ENCODE measurements around the gene TMEM45A.

TMEM45A gene

GRCh38 chr3:100525753-100526612 is 33.6 kb downstream of the TMEM45A start:
- DNase-seq (ENCODE audit: extremely low spot score): peak; percentile 30
- POLR2A ChIA-PET: no interaction called here
- CTCF ChIA-PET: interaction anchor here (0.5 kb wide), 1 partner anchor 66 kb away, joined by 4 read pairs; no protein-coding TSS in a partner anchor
- TF ChIP-seq ELF4 (IDR thresholded peaks at IDR 0.05): no peak
- TF ChIP-seq PKNOX1 (IDR thresholded peaks at IDR 0.05): peak; percentile 43; the same call in 1 of the 2 replicates

GRCh38 chr3:100526613-100527346 is 34.4 kb downstream of the TMEM45A start:
- POLR2A ChIA-PET: no interaction called here

GRCh38 chr3:100527347-100527735 is 34.9 kb downstream of the TMEM45A start:
- ChIA-PET POLR2A (no interaction called here), CTCF (no interaction called here)
- no peak for TF ChIP-seq BHLHE40 (IDR thresholded peaks at IDR 0.05; ENCODE audit: borderline replicate concordance)
- TF ChIP-seq ZNF384 (IDR thresholded peaks at IDR 0.05): no peak
- no peak for TF ChIP-seq SUZ12 (IDR thresholded peaks at IDR 0.05)
- TF ChIP-seq L3MBTL2 (conservative IDR thresholded peaks at IDR 0.05): no peak
- no peak for TF ChIP-seq NFRKB (IDR thresholded peaks at IDR 0.05)
- no peak for TF ChIP-seq SP1 (IDR thresholded peaks at IDR 0.05)
- no peak for TF ChIP-seq FOXK2 (IDR thresholded peaks at IDR 0.05)
- no peak for DNase-seq (ENCODE audit: extremely low spot score)

More at GRCh38 chr3:100526613-100527346, 34.4 kb downstream of the TMEM45A start:
- CTCF ChIA-PET: interaction anchor here (0.5 kb wide), 1 partner anchor 67 kb away, joined by 4 read pairs; no protein-coding TSS in a partner anchor
- TF ChIP-seq ELF4 (IDR thresholded peaks at IDR 0.05) (no peak), FOXA1 (IDR thresholded peaks at IDR 0.05) (no peak), FOXM1 (IDR thresholded peaks at IDR 0.05; ENCODE audit: borderline replicate concordance) (no peak), BHLHE40 (IDR thresholded peaks at IDR 0.05; ENCODE audit: borderline replicate concordance) (no peak), PKNOX1 (IDR thresholded peaks at IDR 0.05) (no peak), SP1 (IDR thresholded peaks at IDR 0.05) (no peak), SUZ12 (IDR thresholded peaks at IDR 0.05) (no peak), TARDBP (IDR thresholded peaks at IDR 0.05) (no peak), ZNF384 (IDR thresholded peaks at IDR 0.05) (no peak), LEF1 (IDR thresholded peaks at IDR 0.05; ENCODE audit: borderline replicate concordance) (no peak), FOXK2 (IDR thresholded peaks at IDR 0.05) (no peak), L3MBTL2 (conservative IDR thresholded peaks at IDR 0.05) (no peak), NFRKB (IDR thresholded peaks at IDR 0.05) (no peak), CTBP1 (IDR thresholded peaks at IDR 0.05; ENCODE audit: borderline replicate concordance) (no peak), HDGF (IDR thresholded peaks at IDR 0.05; ENCODE audit: borderline replicate concordance) (no peak), ARNT (IDR thresholded peaks at IDR 0.05) (no peak)
- DNase-seq (ENCODE audit: extremely low spot score): no peak

GRCh38 chr3:100531093-100531492 is 38.7 kb downstream of the TMEM45A start:
- DNase-seq (ENCODE audit: extremely low spot score): no peak
- TF ChIP-seq CTBP1 (IDR thresholded peaks at IDR 0.05; ENCODE audit: borderline replicate concordance) (no peak), PKNOX1 (IDR thresholded peaks at IDR 0.05) (no peak), SP1 (IDR thresholded peaks at IDR 0.05) (no peak), ARNT (IDR thresholded peaks at IDR 0.05) (no peak), TARDBP (IDR thresholded peaks at IDR 0.05) (no peak), FOXM1 (IDR thresholded peaks at IDR 0.05; ENCODE audit: borderline replicate concordance) (no peak), NFRKB (IDR thresholded peaks at IDR 0.05) (no peak), BHLHE40 (IDR thresholded peaks at IDR 0.05; ENCODE audit: borderline replicate concordance) (no peak), ELF4 (IDR thresholded peaks at IDR 0.05) (no peak), FOXA1 (IDR thresholded peaks at IDR 0.05) (no peak), FOXK2 (IDR thresholded peaks at IDR 0.05) (no peak), HDGF (IDR thresholded peaks at IDR 0.05; ENCODE audit: borderline replicate concordance) (no peak)
- ChIA-PET POLR2A (no interaction called here), CTCF (no interaction called here)

GRCh38 chr3:100532411-100532810 is 40.0 kb downstream of the TMEM45A start:
- ChIA-PET POLR2A (no interaction called here), CTCF (no interaction called here)
- TF ChIP-seq LEF1 (IDR thresholded peaks at IDR 0.05; ENCODE audit: borderline replicate concordance): no peak
- TF ChIP-seq FOXK2 (IDR thresholded peaks at IDR 0.05): no peak
- TF ChIP-seq FOXM1 (IDR thresholded peaks at IDR 0.05; ENCODE audit: borderline replicate concordance): no peak
- TF ChIP-seq FOXA1 (IDR thresholded peaks at IDR 0.05): no peak
- no peak for TF ChIP-seq CTBP1 (IDR thresholded peaks at IDR 0.05; ENCODE audit: borderline replicate concordance)
- no peak for TF ChIP-seq SUZ12 (IDR thresholded peaks at IDR 0.05)
- TF ChIP-seq NFRKB (IDR thresholded peaks at IDR 0.05): no peak
- no peak for TF ChIP-seq L3MBTL2 (conservative IDR thresholded peaks at IDR 0.05)
- no peak for TF ChIP-seq BHLHE40 (IDR thresholded peaks at IDR 0.05; ENCODE audit: borderline replicate concordance)
- TF ChIP-seq TARDBP (IDR thresholded peaks at IDR 0.05): no peak
- TF ChIP-seq PKNOX1 (IDR thresholded peaks at IDR 0.05): no peak
- no peak for TF ChIP-seq ELF4 (IDR thresholded peaks at IDR 0.05)
- no peak for TF ChIP-seq SP1 (IDR thresholded peaks at IDR 0.05)
- TF ChIP-seq ZNF384 (IDR thresholded peaks at IDR 0.05): no peak
- DNase-seq (ENCODE audit: extremely low spot score): no peak
